SK-N-SH treated with all-trans-retinoic acid at 6 μM for 48 hours (cell line): Measurements from ENCODE around the gene LPAR2.

Experiments used
- ARNTL ChIP-seq: fragments of 450-650 bp; formaldehyde crosslinking; IDR thresholded peaks from 2 replicates; pipeline ENCODE4 v1.5.0; 2020; ENCODE audit warnings: low read depth, mild to moderate bottlenecking, moderate library complexity, borderline replicate concordance
- ESRRG ChIP-seq: fragments of 250-450 bp; sonication (Bioruptor Pico); IDR thresholded peaks from 2 replicates; pipeline ENCODE4 v1.6.1; 2021; ENCODE audit warnings: mild to moderate bottlenecking
- RARB ChIP-seq: fragments of 250-450 bp; sonication (Bioruptor Pico); IDR thresholded peaks from 2 replicates; pipeline ENCODE4 v1.8.0; 2021; ENCODE audit warnings: mild to moderate bottlenecking, moderate library complexity
- TOX ChIP-seq: fragments of 250-450 bp; sonication (Bioruptor Pico); IDR thresholded peaks from 2 replicates; pipeline ENCODE4 v1.8.0; 2021; ENCODE audit warnings: mild to moderate bottlenecking, moderate library complexity, borderline replicate concordance
- TF ChIP-seq, protein P1 (sequence below): fragments of 250-450 bp; sonication (Bioruptor Pico); IDR thresholded peaks from 2 replicates; pipeline ENCODE4 v1.5.1; 2020; ENCODE audit warnings: low read depth, mild to moderate bottlenecking, moderate library complexity

GRCh38 chr19:19651076-19651475, 23.1 kb upstream of the LPAR2 start:
- TF ChIP-seq, protein P1, sequence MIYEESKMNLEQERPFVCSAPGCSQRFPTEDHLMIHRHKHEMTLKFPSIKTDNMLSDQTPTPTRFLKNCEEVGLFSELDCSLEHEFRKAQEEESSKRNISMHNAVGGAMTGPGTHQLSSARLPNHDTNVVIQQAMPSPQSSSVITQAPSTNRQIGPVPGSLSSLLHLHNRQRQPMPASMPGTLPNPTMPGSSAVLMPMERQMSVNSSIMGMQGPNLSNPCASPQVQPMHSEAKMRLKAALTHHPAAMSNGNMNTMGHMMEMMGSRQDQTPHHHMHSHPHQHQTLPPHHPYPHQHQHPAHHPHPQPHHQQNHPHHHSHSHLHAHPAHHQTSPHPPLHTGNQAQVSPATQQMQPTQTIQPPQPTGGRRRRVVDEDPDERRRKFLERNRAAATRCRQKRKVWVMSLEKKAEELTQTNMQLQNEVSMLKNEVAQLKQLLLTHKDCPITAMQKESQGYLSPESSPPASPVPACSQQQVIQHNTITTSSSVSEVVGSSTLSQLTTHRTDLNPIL = no peak
- no peak for TF ChIP-seq TOX (CRISPR knock-in tag)
- no peak for TF ChIP-seq RARB (CRISPR knock-in tag)
- no peak for TF ChIP-seq ARNTL (CRISPR knock-in tag)
- no peak for TF ChIP-seq ESRRG
